ENCODE measurements around the gene C10orf90.

- TF ChIP-seq CTCF (IDR thresholded peaks at IDR 0.05) (no peak), POLR2AphosphoS5 (IDR thresholded peaks at IDR 0.05) (no peak), POLR2A (IDR thresholded peaks at IDR 0.05) (no peak)
These were observed 107.1 kb downstream of the C10orf90 start for GRCh38 chr10:126563361-126563760.

Data from breast epithelium (tissue), 3 donors.